ENCODE results near the gene TAS2R60. TPM values are rescaled to one million over a fixed set of nuclear protein-coding genes. Genes with fewer than 3 reads are reported as not detected.

TAS2R60 gene
- total RNA-seq, 1 donor from 2014 or later, result not detected

GRCh38 chr7:143490717-143491306 lies 47.6 kb downstream of the TAS2R60 start:
- Mint-ChIP-seq H3K4me1 (ENCODE audit: low read depth) (peaks cover 13% of the 10 kb centered on the region), H3K27ac (ENCODE audit: unreplicated experiment) (no peak overlapping the region), H3K27me3 (ENCODE audit: low read depth) (peaks cover 2% of the 10 kb centered on the region), H3K4me3 (ENCODE audit: unreplicated experiment) (no peak overlapping the region), H3K36me3 (ENCODE audit: low read depth) (no peaks in the 10 kb centered on the region), H3K9me3 (ENCODE audit: low read depth) (no peaks in the 10 kb centered on the region)
- peak; percentile 81 for TF ChIP-seq CTCF (IDR thresholded peaks at IDR 0.05)
- no peak for DNase-seq (ENCODE audit: low spot score)

GRCh38 chr7:143492043-143492471 lies 48.8 kb downstream of the TAS2R60 start:
- peaks cover 2% of the 10 kb centered on the region for H3K27me3 Mint-ChIP-seq (ENCODE audit: low read depth)
- no peaks in the 10 kb centered on the region for H3K36me3 Mint-ChIP-seq (ENCODE audit: low read depth)
- H3K4me3 Mint-ChIP-seq (ENCODE audit: unreplicated experiment), result no peak overlapping the region
- DNase-seq (ENCODE audit: low spot score), result no peak
- H3K27ac Mint-ChIP-seq (ENCODE audit: unreplicated experiment), result no peak overlapping the region
- H3K9me3 Mint-ChIP-seq (ENCODE audit: low read depth), result no peaks in the 10 kb centered on the region
- TF ChIP-seq CTCF (IDR thresholded peaks at IDR 0.05), result no peak
- peaks cover 12% of the 10 kb centered on the region for H3K4me1 Mint-ChIP-seq (ENCODE audit: low read depth)

GRCh38 chr7:143492799-143493739 lies 49.8 kb downstream of the TAS2R60 start:
- Mint-ChIP-seq H3K9me3 (ENCODE audit: low read depth) (no peaks in the 10 kb centered on the region), H3K36me3 (ENCODE audit: low read depth) (no peaks in the 10 kb centered on the region), H3K27me3 (ENCODE audit: low read depth) (peaks cover 2% of the 10 kb centered on the region), H3K4me3 (ENCODE audit: unreplicated experiment) (no peak overlapping the region), H3K27ac (ENCODE audit: unreplicated experiment) (no peak overlapping the region), H3K4me1 (ENCODE audit: low read depth) (peaks cover 6% of the 10 kb centered on the region)
- no peak for TF ChIP-seq CTCF (IDR thresholded peaks at IDR 0.05)
- DNase-seq (ENCODE audit: low spot score), result no peak

- H3K9me3 Mint-ChIP-seq (ENCODE audit: low read depth), result no peaks in the 10 kb centered on the region
- no peaks in the 10 kb centered on the region for H3K36me3 Mint-ChIP-seq (ENCODE audit: low read depth)
- DNase-seq (ENCODE audit: low spot score), result no peak
These were observed 50.5 kb downstream of the TAS2R60 start for GRCh38 chr7:143493751-143494150.

More at GRCh38 chr7:143493751-143494150, 50.5 kb downstream of the TAS2R60 start:
- TF ChIP-seq CTCF (IDR thresholded peaks at IDR 0.05), result no peak
- Mint-ChIP-seq H3K4me1 (ENCODE audit: low read depth) (peaks cover 6% of the 10 kb centered on the region), H3K4me3 (ENCODE audit: unreplicated experiment) (no peak overlapping the region), H3K27me3 (ENCODE audit: low read depth) (peaks cover 2% of the 10 kb centered on the region), H3K27ac (ENCODE audit: unreplicated experiment) (no peak overlapping the region)

Other genes with a start within 250 kb of the TAS2R60 start
- not detected in 3 replicates for gene TAS2R40, start 221.4 kb upstream of the TAS2R60 start, total RNA-seq
- gene GSTK1, start 180.0 kb upstream of the TAS2R60 start, total RNA-seq, result 70.1 to 79.6 TPM (median 79.4 TPM) in 3 replicates
- gene TMEM139, start 158.5 kb upstream of the TAS2R60 start, total RNA-seq, result not detected in 3 replicates
- gene CASP2, start 155.1 kb upstream of the TAS2R60 start, total RNA-seq, result 28.7 to 31.5 TPM (median 30.3 TPM) in 3 replicates
- gene CLCN1, start 127.3 kb upstream of the TAS2R60 start, total RNA-seq, result not detected in 3 replicates
- gene FAM131B, start 80.7 kb upstream of the TAS2R60 start, total RNA-seq, result 3.0 to 4.0 TPM (median 3.1 TPM) in 3 replicates
- 241 to 386 TPM (median 384 TPM) in 3 replicates for gene ZYX, start 62.1 kb upstream of the TAS2R60 start, total RNA-seq
- gene EPHA1, start 34.6 kb upstream of the TAS2R60 start, total RNA-seq, result not detected in 3 replicates
- not detected in 3 replicates for gene TAS2R41, start 34.4 kb downstream of the TAS2R60 start, total RNA-seq
- gene CTAGE15, start 128.3 kb downstream of the TAS2R60 start, total RNA-seq, result 0.23 to 0.63 TPM (median 0.32 TPM) in 3 replicates
- gene TCAF2, start 177.5 kb downstream of the TAS2R60 start, total RNA-seq, result 2.1 to 2.8 TPM (median 2.3 TPM) in 3 replicates

Data from chondrocyte (in vitro differentiated cells).